GM21723 (cell line): ENCODE data around the gene CACNA1D.
"Not testable (repeated sequence)": the region's sequence is repeated elsewhere in the genome, so short reads cannot be mapped to it uniquely, and the experiment has no call there.

Source experiments
- ATAC-seq: cut with Tn5 transposase; IDR thresholded peaks from one replicate; pipeline ENCODE4 v1.9.1; 2021; ENCODE audit warnings: mild to moderate bottlenecking, moderate library complexity; ENCODE audit not compliant: unreplicated experiment

The CACNA1D gene

DNA sequence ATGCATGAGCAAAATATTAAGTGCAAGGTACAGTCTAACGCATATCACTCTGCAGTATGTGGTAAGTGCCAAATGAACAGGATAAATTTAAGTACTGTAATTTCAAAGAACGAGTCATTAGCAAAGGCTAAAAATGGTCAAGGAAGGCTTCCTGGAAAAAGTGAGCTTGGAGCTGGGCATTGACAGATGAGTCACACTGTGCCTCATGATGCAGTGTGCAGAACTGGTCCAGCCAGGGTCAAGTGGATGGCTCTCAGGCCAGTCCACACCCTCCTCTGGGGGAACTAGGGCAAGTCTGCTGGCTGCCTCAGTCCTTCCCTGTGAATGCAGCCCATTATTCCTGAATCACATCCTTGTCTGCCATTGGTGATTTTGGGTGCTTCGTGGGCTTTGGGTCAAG lies 76.3 kb downstream of the CACNA1D start:
- no peak for ATAC-seq

DNA sequence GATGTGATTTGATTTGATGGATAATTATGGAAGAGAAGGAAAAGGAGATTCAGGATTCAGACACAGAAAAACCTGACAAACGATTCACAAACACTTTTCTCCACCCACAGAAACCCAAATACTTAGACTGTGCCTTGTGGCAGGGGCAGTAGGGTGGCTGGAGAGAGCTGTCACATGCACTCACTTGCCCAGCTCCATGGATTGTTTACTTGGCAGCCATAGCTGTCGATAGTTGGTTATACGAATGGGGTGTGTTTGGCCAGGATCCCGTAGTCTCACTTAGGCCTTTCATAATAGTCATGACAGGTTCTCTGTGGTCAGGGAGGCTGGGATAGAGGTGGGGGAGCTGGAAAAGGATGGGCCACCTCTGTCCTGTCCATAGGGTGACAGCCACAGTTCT lies 76.9 kb downstream of the CACNA1D start:
- ATAC-seq = no peak

DNA sequence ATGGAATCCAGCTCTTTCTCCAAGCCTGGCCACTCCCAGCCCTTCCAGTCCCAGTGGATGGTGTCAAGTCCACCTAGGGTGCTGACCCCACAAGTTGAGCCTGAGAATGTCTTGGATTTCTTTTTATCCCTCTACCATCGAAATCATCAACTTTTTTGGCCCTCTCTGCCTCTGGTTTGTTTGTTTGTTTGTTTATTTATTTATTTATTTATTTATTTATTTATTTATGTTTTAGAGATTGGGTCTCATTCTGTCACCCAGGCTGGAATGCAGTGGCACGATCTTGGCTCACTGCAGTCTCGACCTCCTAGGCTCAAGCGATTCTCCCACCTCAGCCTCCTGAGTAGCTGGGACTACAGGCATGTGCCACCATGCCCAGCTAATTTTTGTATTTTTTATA lies 77.8 kb downstream of the CACNA1D start:
- ATAC-seq = not testable (repeated sequence)

DNA sequence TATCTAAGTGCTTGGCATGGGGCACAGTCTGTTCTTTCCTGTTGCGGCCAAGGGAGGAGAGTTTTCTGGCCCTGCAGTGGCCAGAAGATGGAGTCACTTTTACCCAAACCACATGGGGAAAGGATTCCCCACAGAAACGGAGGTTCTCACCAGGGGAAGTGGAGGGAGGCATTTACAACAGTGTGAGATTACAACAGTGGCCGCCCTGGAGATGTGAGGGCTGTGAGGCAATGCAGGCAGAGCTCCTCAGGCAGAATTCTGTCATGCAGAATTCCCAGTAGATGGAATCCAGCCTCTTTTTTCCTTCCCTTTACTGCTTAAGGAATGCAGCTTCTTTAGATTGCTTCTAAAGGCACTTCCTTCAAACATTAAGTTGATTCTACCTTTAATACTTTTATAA lies 83.1 kb downstream of the CACNA1D start:
- no peak for ATAC-seq

DNA sequence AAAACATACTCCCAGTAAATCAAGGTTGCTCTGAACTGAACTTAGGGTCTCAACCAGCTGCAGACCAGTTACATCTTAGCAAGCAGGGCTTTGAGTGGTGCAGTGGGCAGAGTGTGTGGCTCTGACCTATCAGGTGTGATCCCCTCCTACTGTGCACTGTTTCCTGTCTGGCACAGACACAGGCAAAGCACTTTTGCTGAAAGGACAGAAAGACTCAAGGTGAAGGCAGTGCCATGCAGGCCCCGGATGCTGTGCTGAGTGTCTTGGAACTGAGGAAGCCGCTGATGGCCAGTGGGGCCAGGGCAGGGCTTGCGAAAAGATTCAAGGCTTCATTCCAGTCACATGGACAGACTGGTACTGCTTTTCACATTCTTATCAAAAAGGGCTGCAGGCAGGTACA lies 85.2 kb downstream of the CACNA1D start:
- no peak for ATAC-seq

DNA sequence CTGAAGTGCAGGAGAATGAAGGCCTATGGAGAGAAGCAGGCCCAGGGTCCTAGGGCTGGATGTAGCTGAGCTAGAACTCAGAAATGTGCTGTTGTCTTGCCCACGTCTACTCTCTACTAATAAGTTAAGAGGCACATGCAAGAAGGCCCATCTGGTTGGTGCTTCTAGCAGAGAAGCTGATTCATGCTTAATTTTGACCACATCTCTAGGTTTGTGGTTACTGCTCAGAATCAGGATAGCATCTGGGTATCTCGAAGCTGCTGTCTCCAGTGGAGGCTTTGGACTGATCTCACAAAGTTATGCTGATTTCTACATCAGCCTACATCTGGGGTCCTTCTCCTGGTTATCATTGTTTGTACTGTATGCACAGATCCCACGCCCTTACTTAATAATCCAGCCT lies 87.3 kb downstream of the CACNA1D start:
- ATAC-seq = no peak

DNA sequence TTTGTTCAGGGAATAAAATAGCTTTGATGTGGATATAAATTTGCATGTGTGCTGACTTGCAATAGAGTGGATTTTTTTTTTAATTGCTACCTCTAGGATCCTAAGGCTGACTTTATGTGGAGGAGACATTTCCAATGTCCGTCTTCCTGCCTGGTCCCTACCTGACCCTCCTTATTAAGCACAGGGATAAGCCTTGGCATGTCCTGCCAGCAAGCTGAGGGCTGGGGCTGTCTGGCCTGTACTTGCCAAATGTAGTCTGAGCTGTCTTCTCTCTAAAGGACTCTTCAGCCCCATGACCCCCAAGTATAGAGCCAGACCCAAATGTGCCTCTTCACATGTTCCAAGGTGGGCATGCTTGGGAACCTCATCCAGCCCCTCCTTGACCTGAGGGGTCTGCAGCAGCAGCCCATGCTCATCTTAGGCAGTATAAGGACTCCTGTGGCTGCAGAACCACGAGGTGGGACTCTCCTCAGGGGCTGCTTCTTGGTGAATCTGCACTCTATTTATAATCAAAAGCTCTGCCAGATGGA lies 88.8 kb downstream of the CACNA1D start:
- ATAC-seq = no peak

DNA sequence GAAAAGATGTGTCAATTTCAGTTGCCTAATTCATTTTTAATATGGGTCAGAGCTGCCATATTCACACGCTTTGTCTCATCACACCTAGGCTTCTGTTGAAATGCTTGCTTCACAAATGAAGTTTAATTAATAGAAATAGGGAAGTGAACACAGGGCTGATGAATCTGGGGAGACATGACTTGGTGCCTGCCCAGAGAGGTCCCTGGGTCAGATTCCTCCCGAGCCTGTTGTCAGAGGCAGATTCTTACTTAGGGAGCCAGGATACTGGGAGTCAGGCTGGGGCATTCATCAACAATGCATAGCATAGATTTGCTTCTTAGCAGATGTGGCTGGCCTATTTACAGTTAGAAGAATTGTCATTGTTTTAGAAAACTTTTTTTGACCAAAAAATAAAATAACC lies 90.6 kb downstream of the CACNA1D start:
- no peak for ATAC-seq

DNA sequence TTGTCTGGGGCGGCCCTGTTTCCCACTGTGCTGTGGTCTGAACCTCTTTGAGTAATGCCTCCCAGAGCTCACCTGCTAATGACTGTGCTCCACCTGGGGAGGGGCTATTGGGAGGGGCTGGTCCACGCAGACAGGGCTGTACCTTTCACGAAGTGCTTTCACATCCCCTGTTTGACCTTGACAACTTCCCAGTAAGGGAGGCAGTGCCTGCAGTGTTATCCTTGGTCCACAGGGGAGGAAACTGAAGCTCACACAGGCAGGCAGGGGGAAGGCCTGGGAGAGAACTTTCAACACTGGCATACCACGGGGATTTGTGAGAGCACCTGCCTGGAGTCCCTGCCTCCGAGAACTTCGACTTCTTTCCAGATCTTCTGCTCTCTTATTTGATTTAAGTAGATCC lies 91.2 kb downstream of the CACNA1D start:
- ATAC-seq = no peak

DNA sequence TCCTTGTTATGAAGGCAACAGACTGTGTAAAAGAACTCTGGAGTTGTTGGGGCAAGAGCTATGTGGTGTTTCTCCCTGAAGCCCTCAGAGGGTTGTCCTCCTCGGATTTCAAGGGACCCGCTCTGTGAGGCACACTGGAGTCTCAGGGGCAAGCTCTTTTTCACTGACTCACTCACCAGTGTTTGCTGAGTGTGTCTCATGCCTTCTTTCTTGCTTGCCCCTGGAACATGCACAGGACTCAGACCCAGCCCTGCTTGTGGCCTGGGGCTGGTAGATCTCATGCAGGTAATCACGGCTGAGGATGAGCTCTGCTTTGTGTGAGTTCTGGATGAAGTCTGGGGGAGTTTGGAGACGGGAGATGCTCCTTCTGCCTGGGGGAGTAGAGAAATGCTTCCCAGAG lies 93.7 kb downstream of the CACNA1D start:
- no peak for ATAC-seq

DNA sequence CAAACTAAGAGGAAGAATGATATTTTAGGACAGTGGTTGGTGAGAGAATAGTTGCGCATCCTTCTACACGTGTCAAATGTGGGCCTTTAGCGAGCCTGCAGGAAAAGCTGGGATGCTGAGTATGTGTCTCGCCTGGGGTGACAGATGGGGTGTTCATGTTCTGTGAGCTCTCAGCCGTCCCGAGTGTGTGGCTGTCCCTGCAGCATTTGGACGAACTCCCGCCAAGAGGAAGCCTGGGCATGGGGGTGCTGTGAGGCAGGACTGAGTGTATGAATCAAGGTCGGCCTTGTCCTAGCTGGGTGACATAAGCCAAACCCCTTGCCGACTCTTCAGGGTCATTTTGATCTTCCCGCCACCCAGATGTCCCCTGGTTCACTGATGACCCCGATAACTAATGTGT lies 94.8 kb downstream of the CACNA1D start:
- no peak for ATAC-seq

DNA sequence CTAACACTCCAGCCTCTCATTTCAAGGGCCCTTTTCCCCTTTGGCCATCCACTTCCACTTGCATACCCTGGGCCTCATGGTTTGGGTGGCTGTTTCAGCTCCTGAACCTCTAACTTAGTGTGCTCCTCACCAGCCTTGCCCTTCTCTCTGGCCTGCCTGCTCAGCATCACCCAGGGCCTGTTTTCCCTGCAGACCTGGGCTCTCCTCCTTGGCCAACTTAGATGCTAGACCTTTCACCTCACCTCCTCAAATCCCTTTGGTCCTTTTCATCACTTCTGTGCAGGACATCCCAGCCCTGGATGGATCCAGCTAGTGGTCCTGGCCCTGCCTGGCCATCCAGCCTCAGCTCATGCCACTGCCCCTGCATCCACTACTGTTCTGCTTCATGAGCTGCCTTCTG lies 95.4 kb downstream of the CACNA1D start:
- ATAC-seq = no peak

DNA sequence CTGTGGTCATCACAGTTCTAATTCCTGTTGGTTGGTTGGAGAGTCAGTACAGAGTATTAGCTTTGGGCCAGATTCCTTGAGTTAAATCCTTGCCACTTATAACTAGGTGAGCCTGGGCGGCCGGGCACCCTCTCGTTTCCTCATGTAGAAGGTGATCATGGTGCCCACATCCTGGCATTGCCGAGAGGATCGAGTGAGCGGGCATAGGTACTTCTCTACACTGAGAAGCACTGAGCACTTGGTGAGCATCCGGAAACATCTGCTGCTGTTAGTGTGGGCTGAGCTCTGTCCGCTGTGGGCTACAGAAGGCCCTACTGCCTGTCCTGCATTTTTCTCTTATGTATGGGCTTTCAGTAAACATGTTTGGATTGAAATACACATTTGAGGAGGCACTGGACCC lies 96.2 kb downstream of the CACNA1D start:
- ATAC-seq = no peak

DNA sequence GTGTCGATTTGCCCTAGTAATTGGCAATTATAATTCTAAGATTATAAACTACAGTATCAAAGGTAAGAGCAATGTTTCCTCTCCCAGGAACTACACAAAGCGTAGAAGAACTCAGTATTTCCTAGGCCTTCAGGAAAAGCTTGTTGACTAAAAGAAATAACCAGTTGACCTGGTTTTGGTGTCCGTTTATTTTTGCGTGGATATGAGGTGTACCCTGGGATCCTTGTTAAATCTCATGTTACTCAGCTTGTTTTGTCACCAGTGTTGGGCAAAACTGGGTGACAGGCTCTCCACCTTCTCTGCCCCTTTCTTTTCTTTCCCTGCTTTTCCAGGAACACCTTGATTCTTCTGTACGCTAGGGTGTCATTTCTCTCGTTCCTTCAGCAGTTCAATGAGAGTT lies 97.2 kb downstream of the CACNA1D start:
- ATAC-seq = no peak

DNA sequence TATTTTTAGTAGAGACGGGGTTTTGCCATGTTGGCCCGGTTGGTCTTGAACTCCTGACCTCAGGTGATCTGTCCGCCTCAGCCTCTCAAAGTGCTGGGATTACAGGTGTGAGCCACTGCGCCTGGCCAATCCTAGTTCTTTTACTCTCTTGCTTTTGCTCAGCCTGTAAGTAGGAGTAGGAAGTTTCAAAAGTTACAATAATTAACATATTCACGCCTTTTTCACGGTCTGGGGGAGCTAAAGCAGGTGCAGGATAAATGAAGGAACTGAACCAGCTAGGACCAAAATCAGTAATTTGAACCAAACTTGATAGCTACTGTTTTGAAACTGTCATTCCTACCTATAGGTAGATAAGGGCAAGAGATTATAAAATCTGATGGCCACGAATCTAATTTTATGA lies 98.5 kb downstream of the CACNA1D start:
- ATAC-seq = no peak

DNA sequence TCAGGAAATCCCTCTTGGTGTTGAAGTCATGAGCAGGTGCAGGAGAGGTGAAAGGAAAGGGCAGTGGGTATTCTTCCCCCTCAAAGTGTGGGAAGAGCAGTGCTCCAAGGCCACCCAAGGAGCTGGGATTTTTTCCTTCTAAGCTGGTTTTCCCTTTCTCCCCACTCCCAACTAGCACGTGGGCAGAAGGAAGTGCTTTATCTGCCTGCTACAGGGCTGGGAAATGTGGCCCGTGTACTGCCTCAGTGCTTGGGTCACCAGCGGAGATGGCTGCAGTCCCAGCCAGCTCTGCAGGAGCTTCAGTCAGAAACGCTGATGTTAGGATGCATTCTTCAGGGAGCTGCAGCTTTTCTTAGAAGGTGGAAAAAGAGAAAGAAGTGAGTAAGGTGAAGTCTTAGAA lies 99.2 kb downstream of the CACNA1D start:
- ATAC-seq = no peak

DNA sequence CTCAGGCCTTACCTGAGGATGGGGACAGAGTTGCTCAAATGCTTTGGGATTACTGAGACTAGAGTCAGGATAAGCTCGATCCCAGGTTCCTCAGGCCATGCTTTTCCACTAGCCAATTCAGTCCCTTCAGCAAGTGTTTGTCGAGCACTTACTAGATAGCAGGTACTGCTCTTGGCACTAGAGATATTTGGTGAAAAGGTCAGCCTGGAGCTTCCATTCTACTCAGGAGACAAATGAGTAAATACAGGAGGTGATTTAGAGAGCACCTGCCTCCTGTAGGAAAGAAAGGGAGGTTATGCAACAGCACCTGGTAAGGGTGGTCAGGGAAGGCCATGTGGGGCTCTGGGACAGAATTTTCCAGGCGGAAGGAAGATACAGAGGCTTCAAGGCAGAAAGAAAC lies 99.9 kb downstream of the CACNA1D start:
- ATAC-seq = no peak

DNA sequence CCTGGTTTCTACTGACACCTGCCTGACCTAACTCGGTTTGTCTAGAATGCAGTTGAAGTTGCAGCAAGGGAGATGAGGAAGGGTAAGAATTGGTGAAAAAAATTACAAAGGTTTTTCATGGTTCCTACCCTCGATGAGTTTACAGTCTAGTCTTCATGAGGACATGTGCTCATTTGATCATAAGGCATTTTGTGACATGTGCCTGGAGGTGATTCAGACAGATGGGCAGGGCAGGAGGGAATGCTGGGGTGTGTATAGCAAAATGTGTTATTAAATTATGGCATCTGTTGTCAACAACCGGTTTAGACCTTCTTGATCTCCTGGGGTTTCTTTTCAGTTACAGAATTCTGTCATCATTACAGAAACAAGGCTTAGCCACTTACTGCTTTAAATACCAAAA lies 101.2 kb downstream of the CACNA1D start:
- ATAC-seq = no peak

DNA sequence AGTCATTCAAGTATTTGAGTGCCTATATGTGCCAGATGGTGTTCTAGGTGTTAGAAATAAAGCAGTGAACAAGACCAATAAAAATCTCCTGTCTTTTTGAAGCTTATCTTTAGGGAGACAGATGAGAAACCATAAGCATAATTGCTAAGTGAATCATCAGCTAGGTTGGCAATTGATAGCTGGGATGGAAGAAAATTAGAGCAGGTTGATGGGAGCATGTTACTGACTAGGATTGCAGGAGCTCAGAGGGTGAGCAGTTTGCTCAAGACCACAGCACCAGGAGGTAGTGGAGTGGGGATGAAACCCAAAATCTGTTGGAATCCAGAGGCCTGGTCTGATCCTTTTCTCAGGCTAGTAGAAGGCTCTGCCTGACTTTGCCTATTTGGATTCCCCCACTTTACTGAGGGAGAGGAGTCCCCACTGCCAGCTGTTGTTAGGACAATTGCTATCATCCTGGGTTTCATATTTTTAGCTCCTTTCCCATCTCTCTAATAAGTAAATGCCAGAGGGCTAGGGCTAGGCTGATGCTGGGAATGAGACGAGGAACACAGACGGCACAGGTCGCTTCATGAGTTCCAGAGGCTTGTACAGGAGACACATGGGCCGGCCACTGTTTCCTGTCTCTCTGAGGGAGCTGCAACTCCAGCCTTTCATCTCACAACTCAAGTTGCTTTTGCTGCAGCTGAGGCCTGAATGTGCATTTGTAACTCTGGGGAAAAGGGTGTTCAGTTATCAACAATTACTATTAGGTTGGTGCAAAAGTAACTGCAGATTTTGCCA lies 102.9 kb downstream of the CACNA1D start:
- ATAC-seq = no peak

DNA sequence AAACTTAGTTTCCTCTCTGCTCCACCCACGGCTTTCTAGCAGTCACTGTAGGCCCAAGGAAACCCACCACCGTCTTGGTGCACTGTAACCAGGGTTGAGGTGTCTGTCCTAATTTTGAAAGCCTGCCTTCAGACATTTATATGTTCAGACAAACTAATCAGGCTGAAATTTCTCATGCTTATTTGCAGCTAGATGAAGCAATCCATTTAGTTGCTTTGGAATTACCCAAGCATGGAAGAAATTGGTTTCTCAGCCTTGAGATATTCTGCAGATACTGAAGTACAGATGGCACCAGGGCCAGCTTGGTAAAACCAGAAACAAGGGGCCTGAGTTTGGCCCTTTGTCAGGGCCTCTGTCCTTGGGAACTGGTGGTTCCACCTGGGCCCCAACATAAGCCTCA lies 105.4 kb downstream of the CACNA1D start:
- ATAC-seq = no peak

DNA sequence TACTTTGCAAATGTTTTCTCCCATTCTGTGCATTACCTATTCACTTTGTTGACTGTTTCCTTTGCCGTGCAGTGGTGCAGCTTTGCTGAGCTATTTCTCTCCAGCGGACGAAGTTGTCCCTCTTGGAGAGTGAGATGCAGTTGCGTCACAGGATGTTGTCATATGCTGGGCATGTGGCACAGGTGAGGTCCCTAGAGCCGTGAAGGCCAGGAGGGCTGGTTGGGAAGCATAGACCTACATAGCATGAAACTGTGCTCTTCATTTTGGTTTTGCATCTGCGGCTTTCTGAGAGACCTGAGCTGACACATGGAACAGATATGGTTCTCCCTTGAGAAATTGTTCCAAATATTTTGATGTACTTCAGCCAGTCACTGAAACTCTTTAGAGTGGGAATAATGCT lies 108.5 kb downstream of the CACNA1D start:
- ATAC-seq = no peak

DNA sequence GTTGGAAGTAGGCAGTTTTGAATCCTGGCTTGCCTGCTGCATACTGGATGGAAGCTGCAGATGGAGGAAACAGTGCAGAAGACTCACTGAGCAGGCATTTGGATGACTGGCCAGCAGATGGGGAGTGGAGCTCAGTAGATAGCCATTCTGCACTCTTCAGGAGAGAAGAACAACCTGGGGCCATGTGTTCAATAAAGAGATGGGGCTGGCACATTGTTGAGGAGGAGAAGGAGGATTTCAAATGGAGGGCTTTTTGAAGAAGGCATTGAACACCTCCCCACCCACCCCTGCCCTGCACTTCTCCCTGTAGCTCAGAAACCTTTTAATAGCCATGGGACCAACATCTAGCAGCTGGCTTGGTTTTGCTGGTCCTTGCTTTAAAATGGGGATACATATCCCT lies 109.8 kb downstream of the CACNA1D start:
- ATAC-seq = no peak

DNA sequence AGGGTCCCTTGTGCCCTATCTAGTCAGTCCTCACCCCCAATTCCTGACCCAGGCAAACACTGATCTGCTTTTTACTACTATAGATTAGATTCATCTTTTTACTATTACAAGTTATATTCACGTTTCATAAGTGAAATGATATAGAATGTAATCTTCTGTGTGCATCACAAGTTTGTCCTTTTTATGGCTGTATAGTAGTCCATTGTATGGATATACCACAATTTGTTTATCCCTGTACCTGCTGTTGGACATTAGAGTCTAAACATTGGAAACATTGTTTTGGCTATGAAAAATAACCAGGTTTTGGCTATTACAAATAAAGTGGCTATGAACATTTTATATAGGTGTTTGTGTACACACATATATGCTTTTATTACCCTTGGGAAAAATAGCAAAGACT lies 112.4 kb downstream of the CACNA1D start:
- no peak for ATAC-seq
